Stimulated activated CD4-positive, alpha-beta T cell treated with anti-CD3 and anti-CD28 coated beads, Interleukin-15, amount 100 ng/mL, for 1 hour (primary cell): ENCODE data around the gene UNC5A.

ENCODE experiments used
- DNase-seq, 2 donors: peaks; one replicate each; pipeline ENCODE4 v3.0.0-alpha.2; 2020; ENCODE audit warnings: low read depth in 1 of 2, low spot score in 1 of 2

The UNC5A gene

GRCh38 chr5:176922817-176923216 is 112.5 kb downstream of the UNC5A start:
- no peak for DNase-seq

- no peak for DNase-seq
Observed at GRCh38 chr5:176927562-176927961, 117.2 kb downstream of the UNC5A start.

- DNase-seq, result no peak
Observed at GRCh38 chr5:176929654-176930053, 119.3 kb downstream of the UNC5A start.
